Measurements from ENCODE around the gene KAT6B. TPM values are rescaled to one million over a fixed set of nuclear protein-coding genes. Genes with fewer than 3 reads are reported as not detected.

Gene KAT6B
- total and polyA plus RNA-seq, 11 donors, result 10.4 to 61.3 (median 42.9) TPM

DNA sequence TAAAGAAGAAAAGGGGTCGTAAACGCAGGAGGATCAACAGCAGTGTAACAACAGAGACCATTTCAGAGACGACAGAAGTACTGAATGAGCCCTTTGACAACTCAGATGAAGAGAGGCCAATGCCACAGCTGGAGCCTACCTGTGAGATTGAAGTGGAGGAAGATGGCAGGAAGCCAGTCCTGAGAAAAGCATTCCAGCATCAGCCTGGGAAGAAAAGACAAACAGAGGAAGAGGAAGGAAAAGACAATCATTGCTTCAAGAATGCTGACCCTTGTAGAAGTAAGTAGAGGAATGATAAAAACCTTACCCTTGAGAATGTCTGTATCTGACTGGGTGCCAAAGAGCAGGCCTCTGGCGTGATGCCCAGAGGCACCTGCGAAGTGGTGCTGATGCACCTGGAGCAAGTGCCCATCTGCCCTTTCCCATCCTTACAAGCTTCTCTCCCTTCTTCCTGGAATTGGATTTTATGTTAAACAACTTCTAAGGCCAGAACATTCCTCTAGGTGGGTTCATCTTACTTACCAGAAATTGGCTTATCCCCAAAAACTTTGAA lies 198.6 kb downstream of the KAT6B start:
- Histone ChIP-seq H3K27me3 (no peaks in the 10 kb centered on the region), H3K9me3 (no peaks in the 10 kb centered on the region), H3K36me3 (peaks cover 0 to 100% (median 84%) of the 10 kb centered on the region in 9 donors), H3K27ac (no peak overlapping the region), H3K4me3 (no peak overlapping the region), H3K4me1 (no peaks in the 10 kb centered on the region)
- WGBS, 4 donors, result 83 to 86% (median 85%) methylated on average over 5 of the region's 5 CpGs
- intact Hi-C loops (cut with DNase I), result loop anchor here in 8 of 10 donors (5.0 to 10.0 kb wide), 4 partner anchors 72 to 760 kb away; a partner anchor contains a TSS
- ATAC-seq, result no peak
- TF ChIP-seq POLR2A (IDR thresholded peaks at IDR 0.05), result no peak
- TF ChIP-seq, protein P1, sequence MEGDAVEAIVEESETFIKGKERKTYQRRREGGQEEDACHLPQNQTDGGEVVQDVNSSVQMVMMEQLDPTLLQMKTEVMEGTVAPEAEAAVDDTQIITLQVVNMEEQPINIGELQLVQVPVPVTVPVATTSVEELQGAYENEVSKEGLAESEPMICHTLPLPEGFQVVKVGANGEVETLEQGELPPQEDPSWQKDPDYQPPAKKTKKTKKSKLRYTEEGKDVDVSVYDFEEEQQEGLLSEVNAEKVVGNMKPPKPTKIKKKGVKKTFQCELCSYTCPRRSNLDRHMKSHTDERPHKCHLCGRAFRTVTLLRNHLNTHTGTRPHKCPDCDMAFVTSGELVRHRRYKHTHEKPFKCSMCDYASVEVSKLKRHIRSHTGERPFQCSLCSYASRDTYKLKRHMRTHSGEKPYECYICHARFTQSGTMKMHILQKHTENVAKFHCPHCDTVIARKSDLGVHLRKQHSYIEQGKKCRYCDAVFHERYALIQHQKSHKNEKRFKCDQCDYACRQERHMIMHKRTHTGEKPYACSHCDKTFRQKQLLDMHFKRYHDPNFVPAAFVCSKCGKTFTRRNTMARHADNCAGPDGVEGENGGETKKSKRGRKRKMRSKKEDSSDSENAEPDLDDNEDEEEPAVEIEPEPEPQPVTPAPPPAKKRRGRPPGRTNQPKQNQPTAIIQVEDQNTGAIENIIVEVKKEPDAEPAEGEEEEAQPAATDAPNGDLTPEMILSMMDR (IDR thresholded peaks at IDR 0.05), result no peak
- DNase-seq, result no peak

DNA sequence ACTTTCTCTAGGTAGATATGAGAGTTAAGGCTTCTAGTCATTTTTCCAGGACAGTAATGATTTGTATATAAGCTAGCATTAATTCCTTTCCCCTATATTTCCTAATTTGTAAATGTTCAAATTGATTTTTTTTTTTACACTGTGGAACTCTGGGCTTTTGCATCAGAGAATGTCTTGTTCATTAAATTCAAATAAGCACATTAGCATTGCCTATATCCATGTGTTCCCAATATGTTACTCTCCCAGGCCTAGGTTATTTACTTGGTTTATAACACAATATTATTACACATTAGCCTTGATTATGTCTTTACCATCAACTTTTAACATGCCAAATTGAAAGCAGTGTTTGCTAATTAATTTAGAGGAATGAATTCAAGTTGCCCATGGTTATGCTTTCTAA lies 201.6 kb downstream of the KAT6B start:
- Histone ChIP-seq H3K36me3 (peaks cover 0 to 86% (median 68%) of the 10 kb centered on the region in 9 donors), H3K4me3 (no peak overlapping the region), H3K27me3 (no peaks in the 10 kb centered on the region), H3K27ac (no peak overlapping the region), H3K9me3 (no peaks in the 10 kb centered on the region), H3K4me1 (peaks cover 0 to 1% (median 0%) of the 10 kb centered on the region in 12 donors)
- intact Hi-C loops (cut with DNase I), result loop anchor here in 3 of 10 donors (5.0 to 10.0 kb wide), 2 partner anchors 69 to 763 kb away; a partner anchor contains a TSS
- TF ChIP-seq, protein P1 (IDR thresholded peaks at IDR 0.05), result no peak
- DNase-seq (no peak), ATAC-seq (no peak)

DNA sequence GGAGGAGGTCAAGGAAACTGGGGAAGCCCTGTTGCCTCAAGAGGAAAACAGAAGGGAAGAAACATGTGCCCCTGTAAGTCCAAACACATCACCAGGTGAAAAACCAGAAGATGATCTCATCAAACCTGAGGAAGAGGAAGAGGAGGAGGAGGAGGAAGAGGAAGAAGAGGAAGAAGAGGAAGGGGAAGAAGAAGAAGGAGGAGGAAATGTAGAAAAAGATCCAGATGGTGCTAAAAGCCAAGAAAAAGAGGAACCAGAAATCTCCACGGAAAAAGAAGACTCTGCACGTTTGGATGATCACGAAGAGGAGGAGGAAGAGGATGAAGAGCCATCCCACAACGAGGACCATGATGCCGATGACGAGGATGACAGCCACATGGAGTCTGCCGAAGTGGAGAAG lies 202.3 kb downstream of the KAT6B start:
- Histone ChIP-seq H3K4me1 (peaks cover 0 to 6% (median 0%) of the 10 kb centered on the region in 12 donors), H3K4me3 (no peak overlapping the region), H3K27me3 (no peaks in the 10 kb centered on the region), H3K27ac (no peak overlapping the region), H3K36me3 (peaks cover 0 to 79% (median 62%) of the 10 kb centered on the region in 9 donors), H3K9me3 (no peaks in the 10 kb centered on the region)
- TF ChIP-seq, protein P1 (IDR thresholded peaks at IDR 0.05), result no peak
- TF ChIP-seq POLR2A (IDR thresholded peaks at IDR 0.05), result no peak
- DNase-seq, result no peak
- intact Hi-C loops (cut with DNase I), result loop anchor here in 3 of 10 donors (5.0 to 10.0 kb wide), 2 partner anchors 69 to 764 kb away; a partner anchor contains a TSS
- WGBS, 4 donors, result 73 to 87% (median 84%) methylated on average over 7 of the region's 7 CpGs
- no peak for ATAC-seq

DNA sequence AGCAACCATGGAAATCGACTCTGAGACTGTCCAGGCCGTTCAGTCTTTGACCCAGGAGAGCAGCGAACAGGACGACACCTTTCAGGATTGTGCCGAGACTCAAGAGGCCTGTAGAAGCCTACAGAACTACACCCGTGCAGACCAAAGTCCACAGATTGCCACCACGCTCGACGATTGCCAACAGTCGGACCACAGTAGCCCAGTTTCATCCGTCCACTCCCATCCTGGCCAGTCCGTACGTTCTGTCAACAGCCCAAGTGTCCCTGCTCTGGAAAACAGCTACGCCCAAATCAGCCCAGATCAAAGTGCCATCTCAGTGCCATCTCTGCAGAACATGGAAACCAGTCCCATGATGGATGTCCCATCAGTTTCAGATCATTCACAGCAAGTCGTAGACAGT lies 203.0 kb downstream of the KAT6B start:
- peaks cover 0 to 11% (median 3%) of the 10 kb centered on the region in 12 donors for H3K4me1 ChIP-seq

More for the DNA sequence above, 203.0 kb downstream of the KAT6B start:
- no peak for DNase-seq
- peaks cover 0 to 73% (median 62%) of the 10 kb centered on the region in 9 donors for H3K36me3 ChIP-seq
- no peak overlapping the region for H3K27ac ChIP-seq
- ATAC-seq, result no peak
- TF ChIP-seq, protein P1 (IDR thresholded peaks at IDR 0.05), result no peak
- no peaks in the 10 kb centered on the region for H3K9me3 ChIP-seq
- 91 to 94% (median 92%) methylated on average over 15 of the region's 15 CpGs for WGBS, 4 donors
- H3K27me3 ChIP-seq, result no peaks in the 10 kb centered on the region
- intact Hi-C loops (cut with DNase I), result loop anchor here in 3 of 10 donors (5.0 to 10.0 kb wide), 2 partner anchors 68 to 765 kb away; a partner anchor contains a TSS
- H3K4me3 ChIP-seq, result no peak overlapping the region
